Chondrocyte (in vitro differentiated cells): Measurements from ENCODE around the gene C1orf50. TPM values are rescaled to one million over a fixed set of nuclear protein-coding genes. Genes with fewer than 3 reads are reported as not detected.
A peak's percentile ranks its signal among the peaks of the same experiment; 100 is the strongest.

Source experiments
- DNase-seq: peaks from one replicate; pipeline ENCODE4 v3.0.0; 2021; ENCODE audit warnings: mixed read lengths, low spot score
- H3K27ac Mint-ChIP-seq: one replicate; pipeline ENCODE4 v1.8.0; 2021; ENCODE audit warnings: mild to moderate bottlenecking, moderate library complexity, mixed read lengths; ENCODE audit not compliant: unreplicated experiment
- H3K27me3 Mint-ChIP-seq: 2 replicates; pipeline ENCODE4 v1.8.0; 2021; ENCODE audit warnings: low read depth, mixed read lengths
- H3K36me3 Mint-ChIP-seq: 2 replicates; pipeline ENCODE4 v1.8.0; 2021; ENCODE audit warnings: low read depth, mixed read lengths
- H3K4me1 Mint-ChIP-seq: 2 replicates; pipeline ENCODE4 v1.8.0; 2021; ENCODE audit warnings: low read depth, mild to moderate bottlenecking, mixed read lengths
- H3K4me3 Mint-ChIP-seq: one replicate; pipeline ENCODE4 v1.8.0; 2021; ENCODE audit warnings: mild to moderate bottlenecking, moderate library complexity, mixed read lengths; ENCODE audit not compliant: unreplicated experiment
- H3K9me3 Mint-ChIP-seq: 2 replicates; pipeline ENCODE4 v1.8.0; 2021; ENCODE audit warnings: low read depth, mixed read lengths
- total RNA-seq: library from RNA; stranded (reverse); gene quantifications from 3 replicates; pipeline ENCODE4 v1.2.1, GENCODE V29; 2021
- TF ChIP-seq, protein P1 (sequence below): fragments of 200-600 bp; sonication (generic); IDR thresholded peaks from 2 replicates; pipeline ENCODE4 v1.5.0; 2021; ENCODE audit warnings: antibody characterized with exemption, mild to moderate bottlenecking, moderate library complexity

C1orf50 gene
- total RNA-seq, 1 donor from 2014 or later, result 6.7 TPM

DNA sequence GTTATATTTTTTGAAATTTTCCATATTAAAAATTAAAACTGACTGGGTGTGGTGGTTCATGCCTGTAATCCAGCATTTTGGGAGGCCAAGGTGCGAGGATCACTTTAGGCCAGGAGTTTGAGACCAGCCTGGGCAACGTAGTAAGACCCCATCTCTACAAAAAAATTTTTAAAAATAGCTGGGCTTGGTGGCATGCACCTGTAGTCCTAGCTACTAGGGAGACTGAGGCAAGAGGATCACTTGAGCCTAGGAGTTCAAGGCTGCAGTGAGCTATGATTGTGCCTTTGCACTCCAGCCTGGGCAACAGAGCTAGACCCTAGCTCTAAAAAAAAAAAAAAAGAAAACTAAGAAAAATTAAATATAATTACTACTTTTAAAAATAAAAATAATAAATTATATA, 54.6 kb downstream of the C1orf50 start:
- H3K4me1 Mint-ChIP-seq, result peaks cover 34% of the 10 kb centered on the region
- no peaks in the 10 kb centered on the region for H3K27me3 Mint-ChIP-seq
- no peak overlapping the region for H3K27ac Mint-ChIP-seq

DNA sequence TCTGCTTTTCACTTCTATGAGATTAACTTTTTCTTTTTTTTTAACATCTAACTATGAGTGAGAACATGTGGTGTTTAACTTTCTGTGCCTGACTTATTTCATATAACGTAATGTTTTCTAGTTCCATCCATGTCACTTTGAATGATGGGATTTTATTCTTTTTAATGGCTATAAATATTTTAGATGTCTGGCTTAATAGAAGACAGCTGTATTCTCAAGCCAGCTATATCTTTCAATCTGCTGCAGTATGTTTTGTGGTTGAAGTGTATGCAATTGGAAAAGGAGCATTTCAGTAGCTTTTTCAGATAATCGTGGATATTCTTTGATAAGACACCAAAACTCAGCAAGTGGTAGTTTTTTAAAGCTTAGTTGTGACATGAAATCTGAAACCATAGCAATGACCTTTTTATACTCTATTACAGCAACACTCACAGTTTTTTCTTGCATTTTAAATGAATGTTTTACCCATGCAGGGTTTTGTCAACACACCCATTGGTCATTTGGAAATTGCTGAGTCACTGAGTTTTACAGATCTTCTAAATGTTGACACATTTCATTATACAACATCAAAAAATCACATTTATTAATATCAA, 55.8 kb downstream of the C1orf50 start:
- H3K4me3 Mint-ChIP-seq, result no peak overlapping the region

More for the DNA sequence above, 54.6 kb downstream of the C1orf50 start:
- no peak for DNase-seq
- no peaks in the 10 kb centered on the region for H3K9me3 Mint-ChIP-seq
- TF ChIP-seq, protein P1, sequence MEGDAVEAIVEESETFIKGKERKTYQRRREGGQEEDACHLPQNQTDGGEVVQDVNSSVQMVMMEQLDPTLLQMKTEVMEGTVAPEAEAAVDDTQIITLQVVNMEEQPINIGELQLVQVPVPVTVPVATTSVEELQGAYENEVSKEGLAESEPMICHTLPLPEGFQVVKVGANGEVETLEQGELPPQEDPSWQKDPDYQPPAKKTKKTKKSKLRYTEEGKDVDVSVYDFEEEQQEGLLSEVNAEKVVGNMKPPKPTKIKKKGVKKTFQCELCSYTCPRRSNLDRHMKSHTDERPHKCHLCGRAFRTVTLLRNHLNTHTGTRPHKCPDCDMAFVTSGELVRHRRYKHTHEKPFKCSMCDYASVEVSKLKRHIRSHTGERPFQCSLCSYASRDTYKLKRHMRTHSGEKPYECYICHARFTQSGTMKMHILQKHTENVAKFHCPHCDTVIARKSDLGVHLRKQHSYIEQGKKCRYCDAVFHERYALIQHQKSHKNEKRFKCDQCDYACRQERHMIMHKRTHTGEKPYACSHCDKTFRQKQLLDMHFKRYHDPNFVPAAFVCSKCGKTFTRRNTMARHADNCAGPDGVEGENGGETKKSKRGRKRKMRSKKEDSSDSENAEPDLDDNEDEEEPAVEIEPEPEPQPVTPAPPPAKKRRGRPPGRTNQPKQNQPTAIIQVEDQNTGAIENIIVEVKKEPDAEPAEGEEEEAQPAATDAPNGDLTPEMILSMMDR, result no peak
- no peak overlapping the region for H3K4me3 Mint-ChIP-seq
- no peaks in the 10 kb centered on the region for H3K36me3 Mint-ChIP-seq

DNA sequence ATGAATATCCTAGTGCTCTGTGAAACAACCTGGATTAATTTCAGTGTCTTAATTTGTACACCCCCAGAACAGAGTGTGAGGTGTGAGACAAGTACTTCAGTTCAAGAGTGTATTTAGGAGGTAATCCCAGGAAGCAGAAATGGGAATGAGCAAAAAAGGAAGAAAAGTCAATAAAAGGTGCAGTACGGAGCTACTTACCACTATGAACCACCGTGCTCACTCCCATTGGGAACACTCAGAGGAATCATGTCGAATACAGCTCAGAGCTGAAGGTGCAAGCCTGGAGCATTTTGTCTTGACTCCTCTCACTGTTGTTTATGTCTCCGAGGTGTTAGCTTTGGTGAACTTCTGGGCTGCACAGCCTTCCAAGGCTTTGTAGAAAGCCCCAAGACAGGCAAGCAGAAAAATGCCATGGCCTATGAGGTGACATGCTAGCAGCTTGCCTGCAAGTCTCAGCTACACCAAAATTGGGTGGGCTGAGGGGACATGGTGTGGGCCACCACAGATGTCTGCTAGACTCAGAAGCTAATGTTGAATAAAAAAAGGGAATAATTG, 57.5 kb downstream of the C1orf50 start:
- no peak for DNase-seq
- no peak overlapping the region for H3K27ac Mint-ChIP-seq
- H3K27me3 Mint-ChIP-seq, result no peaks in the 10 kb centered on the region
- peaks cover 24% of the 10 kb centered on the region for H3K4me1 Mint-ChIP-seq
- no peak overlapping the region for H3K4me3 Mint-ChIP-seq
- TF ChIP-seq, protein P1, result no peak
- no peaks in the 10 kb centered on the region for H3K9me3 Mint-ChIP-seq
- peaks cover 2% of the 10 kb centered on the region for H3K36me3 Mint-ChIP-seq

More for the DNA sequence above, 55.8 kb downstream of the C1orf50 start:
- TF ChIP-seq, protein P1, result no peak
- H3K27ac Mint-ChIP-seq, result peak overlapping the region; percentile 17
- H3K4me1 Mint-ChIP-seq, result peaks cover 28% of the 10 kb centered on the region
- DNase-seq, result no peak
- H3K36me3 Mint-ChIP-seq, result no peaks in the 10 kb centered on the region
- H3K27me3 Mint-ChIP-seq, result no peaks in the 10 kb centered on the region
- H3K9me3 Mint-ChIP-seq, result no peaks in the 10 kb centered on the region

DNA sequence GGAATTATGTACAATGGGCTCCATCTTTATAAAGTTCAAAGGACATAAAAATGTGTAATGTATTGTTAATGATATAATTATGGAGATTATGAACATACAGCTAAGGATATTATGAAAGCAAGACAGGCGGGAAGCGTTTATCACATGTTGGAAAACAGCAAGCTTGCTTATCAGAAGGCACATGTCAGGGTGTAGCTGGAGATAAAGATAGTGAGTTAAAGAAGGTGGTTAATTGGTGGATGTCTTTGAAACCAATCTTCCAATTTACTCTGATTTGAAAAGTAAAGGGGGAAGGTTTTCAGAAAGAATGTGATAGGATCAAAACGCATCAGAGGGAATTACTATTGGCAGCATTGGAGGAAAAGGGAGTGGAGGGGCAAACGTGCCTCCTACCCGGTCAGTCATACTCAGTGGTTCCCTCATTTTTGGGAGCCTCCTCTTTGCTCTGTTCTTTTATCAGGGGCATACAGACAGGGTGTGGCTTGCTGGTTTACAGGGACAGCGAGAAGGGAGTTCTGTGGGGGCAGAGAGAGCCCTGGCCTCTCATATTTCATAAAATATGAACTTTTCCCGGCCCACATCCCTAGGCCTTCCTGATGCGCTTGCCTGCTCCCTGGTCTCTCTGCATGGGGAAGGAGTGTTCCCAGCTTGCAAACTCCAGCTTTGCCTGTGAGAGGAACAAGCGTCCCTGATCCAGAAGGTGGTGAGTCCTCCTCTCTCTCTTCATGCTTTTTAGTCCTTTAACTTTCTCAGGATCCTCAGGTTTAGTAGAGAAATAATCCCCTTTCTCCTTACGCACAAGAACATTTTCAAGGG, 58.2 kb downstream of the C1orf50 start:
- no peak for DNase-seq
- Mint-ChIP-seq H3K27me3 (no peaks in the 10 kb centered on the region), H3K27ac (no peak overlapping the region), H3K36me3 (peaks cover 4% of the 10 kb centered on the region), H3K4me1 (peaks cover 20% of the 10 kb centered on the region), H3K9me3 (no peaks in the 10 kb centered on the region), H3K4me3 (no peak overlapping the region)
- TF ChIP-seq, protein P1, result no peak

Other genes starting within 250 kb of the C1orf50 start
- 22.6 to 35.3 TPM (median 24.3 TPM) in 3 replicates for gene PPIH, start 108.8 kb upstream of the C1orf50 start, total RNA-seq
- gene YBX1, start 84.8 kb upstream of the C1orf50 start, total RNA-seq, result 582 to 659 TPM (median 593 TPM) in 3 replicates
- gene CLDN19, start 27.0 kb upstream of the C1orf50 start, total RNA-seq, result not detected in 3 replicates
- 256 to 288 TPM (median 278 TPM) in 3 replicates for gene P3H1, start 221 bp upstream of the C1orf50 start, total RNA-seq
- gene TMEM269, start 17.7 kb downstream of the C1orf50 start, total RNA-seq, result 0.20 to 0.70 TPM (median 0.23 TPM) in 3 replicates
- gene ERMAP, start 49.9 kb downstream of the C1orf50 start, total RNA-seq, result 13.1 to 15.7 TPM (median 13.7 TPM) in 3 replicates
- gene SVBP, start 50.1 kb downstream of the C1orf50 start, total RNA-seq, result 17.4 to 24.0 TPM (median 21.0 TPM) in 3 replicates
- 5.5 to 7.6 TPM (median 7.4 TPM) in 3 replicates for gene ZNF691, start 79.4 kb downstream of the C1orf50 start, total RNA-seq
- 141 to 192 TPM (median 190 TPM) in 3 replicates for gene SLC2A1, start 191.6 kb downstream of the C1orf50 start, total RNA-seq